SU-DHL-6 (cell line): Measurements from ENCODE around the gene ANGPTL2.

Source experiments
- CTCF ChIP-seq: fragments of 200-600 bp; sonication (generic); IDR thresholded peaks from one replicate; pipeline ENCODE4 v1.5.1; 2017; ENCODE audit warnings: antibody characterized with exemption, mild to moderate bottlenecking, low read length, moderate library complexity; ENCODE audit not compliant: insufficient read depth, poor library complexity, severe bottlenecking
- EZH2phosphoT487 ChIP-seq: fragments of 200-600 bp; sonication (generic), shearing (Covaris generic); conservative IDR thresholded peaks from 2 replicates; pipeline ENCODE4 v1.6.1; 2018; ENCODE audit warnings: mild to moderate bottlenecking, antibody characterized with exemption, low read length, moderate library complexity, mixed read lengths

- no peak for TF ChIP-seq CTCF
- no peak for TF ChIP-seq EZH2phosphoT487
These were observed 44.5 kb upstream of the ANGPTL2 start for GRCh38 chr9:127166651-127167524.
